ENCODE measurements around the gene CERS1.

The CERS1 gene

DNA sequence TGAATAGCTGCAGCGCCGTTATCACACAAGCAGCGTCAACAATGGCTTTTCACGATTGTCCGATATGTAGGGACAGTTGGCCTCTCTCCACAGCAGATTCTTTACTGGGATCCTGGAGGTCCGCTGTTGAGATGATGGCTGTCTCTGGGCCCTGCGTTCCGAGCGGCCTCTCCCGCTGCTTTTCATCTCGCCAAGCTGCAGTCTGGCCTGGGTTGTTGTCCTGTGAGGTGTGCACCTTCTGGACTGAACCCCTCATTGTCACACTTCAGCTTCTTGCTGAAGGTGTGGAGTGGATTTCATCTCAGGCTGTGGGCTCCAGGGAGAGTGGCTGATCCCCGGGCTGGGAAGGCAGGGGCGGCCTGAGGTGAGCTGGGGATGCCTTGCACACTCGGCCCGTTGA lies 54.6 kb downstream of the CERS1 start:
- Mint-ChIP-seq H3K36me3 (ENCODE audit: low read depth) (peaks cover 40% of the 10 kb centered on the region), H3K27ac (no peak overlapping the region), H3K4me1 (peaks cover 87% of the 10 kb centered on the region), H3K27me3 (no peaks in the 10 kb centered on the region), H3K9me3 (no peaks in the 10 kb centered on the region), H3K4me3 (no peak overlapping the region)
- DNase-seq (no peak), ATAC-seq (no peak)

DNA sequence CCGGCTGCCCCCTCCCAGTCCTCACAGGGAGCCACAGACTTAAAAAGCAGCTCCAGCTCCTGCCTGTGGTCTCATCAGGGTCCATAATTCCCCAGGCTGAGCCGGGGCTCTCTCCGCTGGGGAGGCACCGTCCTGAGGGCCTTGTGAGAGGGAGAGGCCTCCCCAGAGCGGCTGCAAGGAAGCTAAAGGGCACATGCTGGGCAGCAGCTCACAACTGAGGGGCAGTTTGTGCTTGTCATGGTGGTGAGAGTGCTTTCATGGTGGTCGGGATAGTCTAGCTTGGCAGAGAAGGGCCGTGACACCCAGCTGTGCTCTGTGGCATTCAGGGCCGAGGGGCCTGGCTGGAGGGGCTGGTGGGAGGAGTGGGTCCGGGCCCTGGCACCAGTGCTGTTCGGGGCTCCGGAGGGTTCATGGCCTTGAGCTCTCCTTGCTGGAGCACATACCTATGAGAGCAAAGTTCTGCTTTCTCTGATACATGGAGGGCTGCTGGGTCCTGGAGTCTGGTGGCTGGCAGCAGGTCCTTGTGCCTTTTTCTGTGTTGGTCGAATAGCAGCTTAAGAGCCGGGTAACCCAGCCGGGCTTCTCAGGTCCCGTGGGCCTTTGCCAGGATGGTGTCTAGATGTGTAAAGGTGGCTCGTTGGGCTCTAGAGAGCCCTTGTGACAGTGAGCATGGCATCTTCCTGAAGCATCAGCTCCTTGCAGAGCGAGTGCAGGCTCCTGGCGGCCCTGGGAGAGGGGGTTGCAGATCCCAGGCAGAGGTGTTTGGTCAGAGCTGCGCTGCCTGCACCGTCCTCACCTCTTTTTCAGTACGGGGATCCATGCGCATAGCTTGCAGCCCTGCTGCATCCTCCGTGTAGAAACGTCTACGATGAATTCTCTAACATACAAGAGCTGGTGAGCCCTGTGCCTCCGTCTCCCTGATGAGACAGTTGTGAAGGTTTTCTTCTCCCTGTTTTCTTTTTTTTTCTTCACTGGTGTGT lies 55.4 kb downstream of the CERS1 start:
- H3K4me3 Mint-ChIP-seq, result no peak overlapping the region
- no peaks in the 10 kb centered on the region for H3K27me3 Mint-ChIP-seq
- peaks cover 90% of the 10 kb centered on the region for H3K4me1 Mint-ChIP-seq
- H3K36me3 Mint-ChIP-seq (ENCODE audit: low read depth), result peaks cover 43% of the 10 kb centered on the region
- no peak for ATAC-seq
- no peak for DNase-seq
- peak overlapping the region; percentile 19 for H3K27ac Mint-ChIP-seq
- H3K9me3 Mint-ChIP-seq, result no peaks in the 10 kb centered on the region

DNA sequence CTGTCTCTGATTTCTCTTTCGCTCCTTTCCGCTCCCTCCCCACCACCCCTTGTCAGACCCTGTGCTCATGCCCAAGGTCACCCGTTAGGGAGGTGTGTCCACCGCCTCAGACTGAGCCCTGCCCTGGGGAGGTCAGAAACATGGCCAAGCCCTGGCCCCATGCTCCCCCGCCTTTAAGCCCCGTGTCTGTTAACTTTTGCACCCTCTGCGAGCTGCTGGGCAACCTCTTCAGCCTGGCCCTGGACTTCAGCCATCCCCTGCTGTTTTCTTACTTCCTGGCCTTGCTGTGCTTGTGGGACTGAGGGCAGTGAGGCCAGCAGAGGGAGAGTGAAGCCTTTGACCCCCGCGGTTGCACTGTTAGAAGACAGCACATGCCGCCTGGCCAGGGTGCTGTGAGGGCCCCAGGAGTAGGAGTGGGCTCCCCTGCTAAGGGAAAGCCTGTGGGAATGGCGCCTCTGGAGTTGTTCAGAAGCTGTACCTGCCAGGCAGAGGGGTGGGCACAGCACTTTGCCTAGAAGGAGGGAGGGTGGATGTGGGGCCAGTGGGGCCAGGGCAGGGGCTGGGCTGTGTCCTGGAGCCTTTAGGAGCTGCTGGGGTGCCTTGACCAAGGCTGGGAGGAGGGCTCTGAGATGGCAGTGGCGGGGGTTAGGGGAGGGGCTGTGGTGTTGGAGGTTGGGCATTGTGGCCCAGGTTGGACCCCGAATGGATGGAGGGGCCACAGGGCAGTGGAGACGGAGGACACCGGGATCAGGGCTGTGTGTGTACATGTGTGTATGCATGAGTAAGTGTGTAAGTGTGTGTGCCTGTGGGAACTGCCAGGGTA lies 56.3 kb downstream of the CERS1 start:
- ATAC-seq, result no peak
- Mint-ChIP-seq H3K4me3 (no peak overlapping the region), H3K9me3 (no peaks in the 10 kb centered on the region), H3K36me3 (ENCODE audit: low read depth) (peaks cover 45% of the 10 kb centered on the region), H3K4me1 (peaks cover 90% of the 10 kb centered on the region), H3K27ac (peak overlapping the region; percentile 19), H3K27me3 (no peaks in the 10 kb centered on the region)
- no peak for DNase-seq

DNA sequence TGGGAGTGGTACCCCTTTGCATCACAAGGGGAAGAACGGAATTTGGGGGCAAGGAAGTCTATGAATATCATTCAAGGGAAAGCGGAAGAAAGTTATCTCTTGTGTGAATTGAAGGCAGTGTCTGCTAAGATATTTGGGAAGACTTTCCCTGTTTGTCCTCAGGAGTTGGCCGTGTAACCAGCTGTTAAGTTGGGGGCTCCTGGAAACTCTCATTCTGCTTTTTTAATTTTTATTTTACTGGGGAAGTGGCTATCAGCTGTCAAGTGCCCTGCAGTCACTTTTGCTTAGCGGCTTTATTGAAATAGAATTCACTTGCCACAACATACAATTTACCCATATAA lies 61.3 kb downstream of the CERS1 start:
- ATAC-seq, result no peak
- DNase-seq, result no peak
- peak overlapping the region; percentile 96 for H3K4me3 Mint-ChIP-seq
- no peaks in the 10 kb centered on the region for H3K9me3 Mint-ChIP-seq
- no peak overlapping the region for H3K27ac Mint-ChIP-seq
- H3K36me3 Mint-ChIP-seq (ENCODE audit: low read depth), result peaks cover 49% of the 10 kb centered on the region
- H3K4me1 Mint-ChIP-seq, result peaks cover 60% of the 10 kb centered on the region
- H3K27me3 Mint-ChIP-seq, result peaks cover 2% of the 10 kb centered on the region

DNA sequence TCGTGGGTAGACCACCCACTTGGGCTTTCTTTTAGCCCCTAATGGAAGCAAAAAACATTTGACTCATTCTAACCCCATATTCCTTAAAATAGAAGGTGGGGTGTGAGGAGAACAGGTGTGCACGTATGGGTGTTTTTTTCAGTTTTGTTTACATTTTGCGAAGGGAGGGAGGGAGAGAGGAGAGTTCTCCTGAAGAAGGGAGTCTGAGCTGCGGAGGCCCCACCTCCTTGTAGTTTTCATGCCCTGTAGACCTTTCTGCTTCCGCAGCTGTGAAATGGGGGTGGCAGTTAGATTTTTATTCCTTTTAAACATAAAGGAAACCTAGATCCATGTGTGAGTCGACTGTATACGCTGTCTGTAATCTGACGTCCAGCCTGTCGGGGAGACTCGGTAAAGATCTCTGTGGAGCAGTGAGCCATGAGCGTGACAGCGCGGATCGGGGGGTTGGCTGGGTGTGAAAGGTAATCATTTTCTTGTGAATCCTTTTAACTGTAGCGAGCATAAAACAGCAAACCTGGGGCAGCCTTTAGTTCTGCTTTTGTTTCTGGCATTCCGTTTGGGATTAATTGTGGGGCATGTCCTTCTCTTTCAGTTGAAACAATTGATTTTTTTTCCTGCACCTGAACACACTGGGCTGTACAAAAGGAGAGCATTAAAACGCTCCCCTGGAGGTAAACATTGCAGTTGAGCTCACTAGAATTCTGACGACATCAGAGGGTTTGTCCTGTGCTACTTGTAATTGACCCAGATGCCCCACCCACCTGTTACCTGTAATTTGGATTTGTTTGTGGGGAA lies 61.9 kb downstream of the CERS1 start:
- peak; percentile 12 for DNase-seq
- no peak for ATAC-seq
- Mint-ChIP-seq H3K27ac (peak overlapping the region; percentile 95), H3K4me3 (peak overlapping the region; percentile 96), H3K9me3 (no peaks in the 10 kb centered on the region), H3K4me1 (peaks cover 54% of the 10 kb centered on the region), H3K36me3 (ENCODE audit: low read depth) (peaks cover 46% of the 10 kb centered on the region), H3K27me3 (peaks cover 2% of the 10 kb centered on the region)

DNA sequence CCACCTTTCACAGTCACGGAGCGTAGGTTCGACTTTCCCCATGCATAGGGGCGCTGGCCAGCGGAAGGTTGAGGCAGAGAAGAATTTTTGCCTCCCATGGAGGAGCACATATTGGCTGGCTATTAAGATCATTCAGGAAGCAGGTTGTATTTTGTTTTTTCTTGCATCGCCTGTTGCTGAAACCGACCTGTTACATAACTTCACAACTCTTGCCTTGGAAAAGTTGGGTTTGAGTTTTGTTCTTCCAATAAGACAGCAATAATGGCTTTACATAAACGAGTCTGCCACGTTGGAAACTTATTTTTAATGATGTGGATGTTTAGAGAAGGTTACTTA lies 62.8 kb downstream of the CERS1 start:
- Mint-ChIP-seq H3K9me3 (no peaks in the 10 kb centered on the region), H3K27ac (peak overlapping the region; percentile 95), H3K27me3 (peaks cover 2% of the 10 kb centered on the region), H3K36me3 (ENCODE audit: low read depth) (peaks cover 40% of the 10 kb centered on the region), H3K4me1 (peaks cover 45% of the 10 kb centered on the region), H3K4me3 (peak overlapping the region; percentile 96)
- no peak for ATAC-seq
- DNase-seq, result no peak

DNA sequence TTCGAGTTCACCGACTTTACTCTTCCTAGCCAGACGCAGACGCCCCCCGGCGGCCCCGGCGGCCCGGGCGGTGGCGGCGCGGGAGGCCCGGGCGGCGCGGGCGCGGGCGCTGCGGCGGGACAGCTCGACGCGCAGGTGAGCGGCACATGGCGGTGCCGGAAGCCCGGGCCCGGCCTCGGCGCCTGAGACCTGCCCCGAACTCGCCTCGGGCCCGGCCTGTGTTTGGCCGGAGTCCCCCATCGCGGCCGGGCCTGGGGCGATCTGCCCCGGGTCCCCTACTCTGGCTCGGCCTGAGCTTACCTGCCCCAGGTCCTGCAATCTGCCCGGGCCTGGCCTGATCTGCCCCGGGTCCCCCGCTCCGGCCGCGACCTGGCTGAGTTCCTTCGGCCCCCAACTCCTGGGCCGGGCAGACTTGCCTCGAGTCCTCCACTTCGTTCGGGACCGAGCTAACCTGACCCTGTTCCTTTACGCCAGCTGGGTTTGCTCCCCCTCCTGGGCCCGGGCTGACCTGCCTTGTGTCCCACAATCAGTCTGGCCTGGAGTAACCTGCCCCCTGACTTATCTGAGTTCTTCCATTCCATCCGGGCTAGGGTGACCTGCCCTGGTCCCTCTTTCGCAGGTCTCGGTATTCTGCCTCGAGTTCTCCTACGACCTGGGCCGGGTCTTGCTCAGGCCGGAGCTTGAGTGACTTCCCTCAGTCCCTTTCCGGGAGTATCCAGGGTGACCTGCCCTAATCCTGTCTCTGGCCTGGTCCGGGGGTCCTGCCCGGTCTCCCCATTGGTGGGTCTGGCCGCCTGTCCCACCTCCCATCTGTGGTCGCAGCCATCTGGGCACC lies 63.4 kb downstream of the CERS1 start:
- Mint-ChIP-seq H3K4me3 (peak overlapping the region; percentile 96), H3K4me1 (peaks cover 39% of the 10 kb centered on the region), H3K27me3 (peaks cover 4% of the 10 kb centered on the region), H3K9me3 (no peaks in the 10 kb centered on the region), H3K36me3 (ENCODE audit: low read depth) (peaks cover 34% of the 10 kb centered on the region), H3K27ac (peak overlapping the region; percentile 95)
- DNase-seq (peak; percentile 36), ATAC-seq (peak; percentile 38)

DNA sequence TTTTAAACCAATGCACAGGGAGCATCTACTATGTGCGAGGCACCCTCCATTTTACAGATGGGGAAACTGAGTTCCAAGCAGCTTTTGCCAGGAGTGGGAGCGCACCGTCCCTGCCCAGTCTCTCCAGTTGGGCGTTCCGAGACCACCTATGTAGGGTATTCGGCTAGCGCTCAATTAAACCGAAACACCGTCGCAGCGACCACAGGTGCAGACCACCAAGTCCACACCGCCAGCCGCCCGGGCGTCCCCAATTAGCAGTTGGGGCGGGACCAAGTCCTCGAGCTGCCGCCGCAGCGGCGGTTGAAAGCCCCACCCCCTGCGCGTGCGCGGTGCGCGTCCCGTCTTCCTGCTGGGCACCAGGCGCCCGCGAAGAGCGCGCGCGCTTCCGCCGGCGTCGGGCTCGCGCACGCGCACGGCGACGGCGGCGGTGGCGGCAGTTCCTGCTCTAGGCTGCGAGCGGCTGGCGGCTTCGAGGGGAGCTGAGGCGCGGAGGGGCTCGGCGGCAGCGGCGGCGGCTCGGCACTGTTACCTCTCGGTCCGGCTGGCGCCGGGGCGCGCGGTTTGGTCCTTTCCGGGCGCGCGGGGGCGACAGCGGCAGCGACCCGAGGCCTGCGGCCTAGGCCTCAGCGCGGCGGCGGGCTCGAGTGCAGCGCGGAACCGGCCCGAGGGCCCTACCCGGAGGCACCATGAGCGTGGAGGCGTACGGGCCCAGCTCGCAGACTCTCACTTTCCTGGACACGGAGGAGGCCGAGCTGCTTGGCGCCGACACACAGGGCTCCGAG lies 64.2 kb downstream of the CERS1 start, which contains the start of gene UPF1:
UPF1 (plus strand) TSS at position 436 of the 782 bp plus-strand sequence; CDS start at position 687, 251 bp downstream.
- H3K27me3 Mint-ChIP-seq, result peaks cover 5% of the 10 kb centered on the region
- H3K27ac Mint-ChIP-seq, result peak within 1 kb of the TSS; percentile 95
- H3K36me3 Mint-ChIP-seq (ENCODE audit: low read depth), result peaks cover 33% of the 10 kb centered on the region
- peaks cover 32% of the 10 kb centered on the region for H3K4me1 Mint-ChIP-seq
- peak; percentile 99 for DNase-seq
- ATAC-seq, result peak; percentile 86
- peak within 1 kb of the TSS; percentile 96 for H3K4me3 Mint-ChIP-seq
- H3K9me3 Mint-ChIP-seq, result no peaks in the 10 kb centered on the region

DNA sequence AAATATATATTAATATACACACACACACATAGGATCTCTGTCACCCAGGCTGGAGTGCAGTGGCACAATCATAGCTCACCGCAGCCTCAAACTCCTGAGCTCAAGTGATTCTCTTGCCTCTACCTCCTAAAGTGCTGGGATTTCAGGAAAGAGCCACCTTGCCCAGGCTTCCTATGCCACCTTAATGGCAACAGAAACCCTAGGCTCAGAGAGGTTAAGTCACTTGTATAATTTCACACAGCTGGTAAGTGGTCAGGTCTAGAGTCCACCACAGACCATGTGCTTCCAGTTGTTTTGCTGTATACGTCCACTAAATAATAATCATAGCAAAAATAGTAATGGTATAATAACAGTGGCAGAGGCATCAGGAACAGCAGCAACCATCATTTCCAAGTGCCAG lies 65.5 kb downstream of the CERS1 start:
- no peaks in the 10 kb centered on the region for H3K9me3 Mint-ChIP-seq
- peaks cover 5% of the 10 kb centered on the region for H3K27me3 Mint-ChIP-seq
- H3K36me3 Mint-ChIP-seq (ENCODE audit: low read depth), result peaks cover 23% of the 10 kb centered on the region
- DNase-seq (no peak), ATAC-seq (no peak)
- H3K4me1 Mint-ChIP-seq, result peaks cover 22% of the 10 kb centered on the region
- H3K4me3 Mint-ChIP-seq, result no peak overlapping the region
- no peak overlapping the region for H3K27ac Mint-ChIP-seq

DNA sequence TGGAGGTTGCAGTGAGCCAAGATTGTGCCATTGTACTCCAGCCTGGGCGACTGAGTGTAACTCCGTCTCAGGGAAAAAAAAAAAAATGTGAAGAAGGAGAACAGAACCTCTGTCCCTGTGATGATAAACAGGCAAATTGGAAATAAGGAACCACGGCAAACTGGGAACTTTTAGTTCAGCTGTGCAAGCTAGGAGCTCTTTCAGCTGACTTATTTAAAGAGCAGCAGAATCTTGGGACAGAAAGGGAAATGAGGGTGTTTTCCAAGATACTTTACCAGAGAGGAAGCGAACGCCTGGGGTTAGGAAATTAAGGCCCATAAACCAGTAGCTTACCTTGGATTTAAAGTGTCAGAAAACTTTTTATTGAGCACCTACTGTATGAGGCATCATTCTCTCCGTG lies 67.2 kb downstream of the CERS1 start:
- H3K4me1 Mint-ChIP-seq, result peaks cover 6% of the 10 kb centered on the region
- H3K27me3 Mint-ChIP-seq, result peaks cover 5% of the 10 kb centered on the region
- no peak for ATAC-seq
- H3K27ac Mint-ChIP-seq, result no peak overlapping the region
- DNase-seq, result no peak
- peaks cover 9% of the 10 kb centered on the region for H3K36me3 Mint-ChIP-seq (ENCODE audit: low read depth)
- no peaks in the 10 kb centered on the region for H3K9me3 Mint-ChIP-seq
- H3K4me3 Mint-ChIP-seq, result no peak overlapping the region
